Measurements from ENCODE around the gene ZNF182. TPM values are rescaled to one million over a fixed set of nuclear protein-coding genes. Genes with fewer than 3 reads are reported as not detected.
"Not testable (repeated sequence)": the region's sequence is repeated elsewhere in the genome, so short reads cannot be mapped to it uniquely, and the experiment has no call there.

The ZNF182 gene
- total and polyA plus RNA-seq, 7 donors: 0.60 to 6.4 (median 3.9) TPM

DNA sequence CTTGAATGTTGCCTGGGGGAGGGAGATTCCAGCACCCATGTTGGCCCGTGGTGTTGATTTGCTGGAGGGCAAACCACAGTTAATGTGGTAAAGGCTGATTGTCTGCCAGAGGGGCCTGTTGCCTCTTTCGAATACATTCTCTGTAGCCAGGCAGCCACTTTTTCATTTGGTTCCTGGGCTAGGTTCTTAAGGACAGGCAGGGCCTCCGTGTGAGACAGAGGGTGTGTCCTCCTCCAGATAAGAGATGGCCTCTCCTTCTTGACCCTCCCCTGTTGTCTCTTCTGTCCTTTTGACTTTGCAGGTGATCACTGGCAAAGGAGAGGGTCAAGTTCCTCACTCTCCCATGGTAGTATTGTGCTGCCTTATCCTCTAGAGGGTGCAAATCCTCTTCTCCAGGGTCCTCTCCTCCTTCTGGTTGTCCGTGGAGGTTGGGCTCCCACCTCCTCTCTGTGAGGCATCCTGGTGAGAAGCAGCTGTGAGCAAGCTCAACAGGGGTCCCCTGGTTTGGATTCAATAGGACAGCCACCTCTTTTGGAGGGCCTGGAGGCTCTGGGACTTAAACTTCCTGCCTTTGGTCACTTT is 44.9 kb downstream of the ZNF182 start:
- Histone ChIP-seq H3K4me1 (no peaks in the 10 kb centered on the region), H3K27me3 (no peaks in the 10 kb centered on the region), H3K36me3 (no peaks in the 10 kb centered on the region), H3K4me3 (no peak overlapping the region), H3K27ac (no peak overlapping the region), H3K9me3 (no peaks in the 10 kb centered on the region)
- no peak for TF ChIP-seq POLR2A (IDR thresholded peaks at IDR 0.05)
- TF ChIP-seq POLR2AphosphoS5 (IDR thresholded peaks at IDR 0.05): no peak
- intact Hi-C loops (cut with DNase I): no loop called here
- 37 to 42% methylated on average over 4 of the region's 4 CpGs for WGBS, 2 donors
- no peak for DNase-seq

DNA sequence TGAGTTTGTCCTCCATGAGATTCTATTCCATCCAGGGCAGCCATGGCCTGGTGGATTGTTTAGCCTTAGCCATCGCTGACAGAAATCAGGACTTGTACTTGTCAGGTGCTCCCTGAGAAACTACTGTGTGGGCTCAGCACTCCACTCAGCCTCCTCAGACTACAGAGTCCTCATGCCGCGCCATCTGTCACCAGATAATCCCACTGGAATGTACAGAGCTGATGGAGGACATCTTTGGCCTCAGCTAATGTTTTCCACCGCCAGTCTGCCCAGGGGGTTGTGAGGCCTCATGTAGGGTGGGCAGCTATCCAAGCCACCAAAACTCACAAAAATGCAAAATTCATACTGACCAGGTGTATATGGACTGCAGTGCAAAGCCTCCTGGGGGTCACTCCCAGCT is 45.6 kb downstream of the ZNF182 start:
- DNase-seq; H3K4me3 ChIP-seq; intact Hi-C loops (cut with DNase I); H3K36me3 ChIP-seq; H3K27ac ChIP-seq; H3K9me3 ChIP-seq; H3K27me3 ChIP-seq; H3K4me1 ChIP-seq: not testable (repeated sequence)
- 87 to 93% methylated on average over 3 to 4 of the region's 4 CpGs for WGBS, 2 donors

DNA sequence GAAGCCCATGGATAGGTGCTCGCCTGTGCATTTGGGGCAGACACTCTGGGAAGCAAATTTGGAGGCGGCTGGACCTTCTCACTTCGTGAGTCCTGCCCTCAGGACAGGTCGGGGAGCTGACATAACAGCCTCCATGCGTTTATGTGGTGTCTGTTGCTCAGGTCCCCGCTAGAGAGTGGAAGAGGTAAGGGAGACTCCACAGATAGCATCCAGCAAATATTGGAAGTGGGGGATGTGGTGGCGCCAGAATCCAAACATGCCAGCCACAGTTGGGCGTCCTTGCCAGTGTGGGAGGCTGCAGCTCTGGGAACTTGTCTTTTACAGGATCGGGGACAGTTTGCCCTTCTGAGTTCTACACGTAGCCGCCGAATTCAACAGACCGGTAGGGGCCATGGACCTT is 47.8 kb downstream of the ZNF182 start:
- no peak for TF ChIP-seq CTCF (IDR thresholded peaks at IDR 0.05)

GRCh38 chrX:47955295-47955694 is 48.5 kb downstream of the ZNF182 start:
- H3K36me3 ChIP-seq; H3K9me3 ChIP-seq; intact Hi-C loops (cut with DNase I); H3K4me1 ChIP-seq; DNase-seq; H3K4me3 ChIP-seq; H3K27ac ChIP-seq; H3K27me3 ChIP-seq: not testable (repeated sequence)
- 45 to 78% methylated on average over 7 of the region's 7 CpGs for WGBS, 2 donors

More for the DNA sequence above, 47.8 kb downstream of the ZNF182 start:
- intact Hi-C loops (cut with DNase I): no loop called here
- no peak overlapping the region for H3K4me3 ChIP-seq
- H3K27me3 ChIP-seq: no peaks in the 10 kb centered on the region
- 92 to 96% methylated on average over 13 of the region's 13 CpGs for WGBS, 2 donors
- H3K36me3 ChIP-seq: no peaks in the 10 kb centered on the region
- no peaks in the 10 kb centered on the region for H3K9me3 ChIP-seq
- no peaks in the 10 kb centered on the region for H3K4me1 ChIP-seq
- DNase-seq: no peak
- no peak overlapping the region for H3K27ac ChIP-seq

GRCh38 chrX:47941423-47941822 is 62.4 kb downstream of the ZNF182 start:
- H3K36me3 ChIP-seq: no peaks in the 10 kb centered on the region
- no peak for TF ChIP-seq CTCF (IDR thresholded peaks at IDR 0.05)
- no peak for TF ChIP-seq POLR2AphosphoS5 (IDR thresholded peaks at IDR 0.05)
- no peak for TF ChIP-seq POLR2A (IDR thresholded peaks at IDR 0.05)
- H3K4me1 ChIP-seq: no peaks in the 10 kb centered on the region
- intact Hi-C loops (cut with DNase I): no loop called here
- H3K9me3 ChIP-seq: no peaks in the 10 kb centered on the region
- no peak overlapping the region for H3K27ac ChIP-seq
- WGBS, 2 donors: 77 to 83% methylated on average over 4 of the region's 4 CpGs
- DNase-seq: no peak
- no peak overlapping the region for H3K4me3 ChIP-seq
- no peaks in the 10 kb centered on the region for H3K27me3 ChIP-seq

DNA sequence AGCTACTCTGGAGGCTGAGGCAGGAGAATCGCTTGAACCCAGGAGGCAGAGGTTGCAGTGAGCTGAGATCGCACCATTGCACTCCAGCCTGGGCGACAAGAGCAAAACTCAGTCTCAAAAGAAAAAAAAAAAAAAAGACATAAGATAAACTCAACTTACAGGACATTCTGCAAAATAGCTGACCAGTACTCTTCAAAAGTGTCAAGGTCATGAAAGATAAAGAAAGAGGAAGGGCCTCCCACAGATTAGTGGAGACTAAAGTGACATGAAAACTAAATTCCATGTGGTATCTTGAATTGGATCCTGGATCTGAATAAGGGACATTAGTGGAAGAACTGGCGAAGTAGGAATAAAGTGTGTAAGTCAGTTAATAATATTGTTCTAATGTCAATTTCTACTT is 63.3 kb downstream of the ZNF182 start:
- TF ChIP-seq CTCF (IDR thresholded peaks at IDR 0.05) (no peak), EP300 (IDR thresholded peaks at IDR 0.05) (no peak), POLR2AphosphoS5 (IDR thresholded peaks at IDR 0.05) (no peak), POLR2A (IDR thresholded peaks at IDR 0.05) (no peak)
- no peaks in the 10 kb centered on the region for H3K36me3 ChIP-seq
- H3K27ac ChIP-seq: no peak overlapping the region
- H3K27me3 ChIP-seq: no peaks in the 10 kb centered on the region
- H3K4me1 ChIP-seq: no peaks in the 10 kb centered on the region
- no peak for DNase-seq
- no peaks in the 10 kb centered on the region for H3K9me3 ChIP-seq
- no peak overlapping the region for H3K4me3 ChIP-seq
- intact Hi-C loops (cut with DNase I): no loop called here
- WGBS, 2 donors: 97% methylated on average over 4 of the region's 4 CpGs
